Activated naive CD4-positive, alpha-beta T cell treated with Interleukin-2 at 50 U/mL for 16 hours (primary cell): ENCODE measurements around the gene MRPL34.

ENCODE experiments used
- DNase-seq: peaks from one replicate; pipeline ENCODE4 v3.0.0-alpha.2; 2020

The MRPL34 gene

GRCh38 chr19:17347361-17347760 lies 41.7 kb downstream of the MRPL34 start:
- DNase-seq = no peak

- DNase-seq = no peak
Observed at GRCh38 chr19:17347877-17348276, 42.2 kb downstream of the MRPL34 start.

- no peak for DNase-seq
Observed at GRCh38 chr19:17348700-17349099, 43.0 kb downstream of the MRPL34 start.

- no peak for DNase-seq
Observed at GRCh38 chr19:17351815-17352435, 46.3 kb downstream of the MRPL34 start.

GRCh38 chr19:17352608-17353280 lies 47.1 kb downstream of the MRPL34 start:
- DNase-seq = no peak

- no peak for DNase-seq
Observed at GRCh38 chr19:17353386-17353785, 47.7 kb downstream of the MRPL34 start.
